ENCODE measurements around the gene UNKL.

DNA sequence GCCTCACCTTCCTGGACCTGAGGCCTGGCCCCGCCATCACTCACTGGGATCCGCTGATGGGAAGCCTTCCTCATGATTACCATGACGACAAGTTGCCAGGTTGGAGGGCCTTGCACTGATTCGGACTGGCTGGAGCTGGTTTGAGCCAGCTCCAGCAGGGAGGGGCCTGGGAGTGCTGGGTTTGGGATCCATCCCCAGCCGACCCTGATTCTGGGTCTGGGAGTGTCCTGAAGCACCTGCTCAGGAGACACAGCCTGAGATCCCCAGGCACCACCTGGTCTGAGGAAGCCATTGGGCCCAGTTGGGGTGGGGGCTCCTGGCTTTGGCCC is 86.9 kb downstream of the UNKL start:
- TF ChIP-seq, protein P1, sequence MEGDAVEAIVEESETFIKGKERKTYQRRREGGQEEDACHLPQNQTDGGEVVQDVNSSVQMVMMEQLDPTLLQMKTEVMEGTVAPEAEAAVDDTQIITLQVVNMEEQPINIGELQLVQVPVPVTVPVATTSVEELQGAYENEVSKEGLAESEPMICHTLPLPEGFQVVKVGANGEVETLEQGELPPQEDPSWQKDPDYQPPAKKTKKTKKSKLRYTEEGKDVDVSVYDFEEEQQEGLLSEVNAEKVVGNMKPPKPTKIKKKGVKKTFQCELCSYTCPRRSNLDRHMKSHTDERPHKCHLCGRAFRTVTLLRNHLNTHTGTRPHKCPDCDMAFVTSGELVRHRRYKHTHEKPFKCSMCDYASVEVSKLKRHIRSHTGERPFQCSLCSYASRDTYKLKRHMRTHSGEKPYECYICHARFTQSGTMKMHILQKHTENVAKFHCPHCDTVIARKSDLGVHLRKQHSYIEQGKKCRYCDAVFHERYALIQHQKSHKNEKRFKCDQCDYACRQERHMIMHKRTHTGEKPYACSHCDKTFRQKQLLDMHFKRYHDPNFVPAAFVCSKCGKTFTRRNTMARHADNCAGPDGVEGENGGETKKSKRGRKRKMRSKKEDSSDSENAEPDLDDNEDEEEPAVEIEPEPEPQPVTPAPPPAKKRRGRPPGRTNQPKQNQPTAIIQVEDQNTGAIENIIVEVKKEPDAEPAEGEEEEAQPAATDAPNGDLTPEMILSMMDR (conservative IDR thresholded peaks at IDR 0.05 in 1 of 2, IDR thresholded peaks at IDR 0.05 in 1 of 2; ENCODE audit: extremely low read depth in 1 of 2, insufficient read depth in 1 of 2, low read depth in 1 of 2, low read length in 2 of 2) = no peak
- TF ChIP-seq EZH2 (IDR thresholded peaks at IDR 0.05; ENCODE audit: borderline replicate concordance, low read length) = no peak
